Calu3 (cell line): ENCODE results near the gene DYNC2LI1. TPM values are rescaled to one million over a fixed set of nuclear protein-coding genes. Genes with fewer than 3 reads are reported as not detected.

Experiments
- BruUV-seq: library from RNA; stranded (reverse); fragments of 400-500 nt; replicated peaks from 2 replicates; lab custom pipeline; 2021; lab: Mats Ljungman, UMichigan
- CTCF ChIA-PET: fragments of 300-600 bp; sonication (Branson Sonifier 250); formaldehyde crosslinking; loops from one replicate; lab custom pipeline; 2022; ENCODE audit warnings: antibody characterized with exemption; lab: Charles Lee
- DNase-seq: peaks from one replicate; pipeline ENCODE4 v3.0.0; 2022
- H3K27ac Mint-ChIP-seq: one replicate; pipeline ENCODE4 v1.8.0; 2022; ENCODE audit warnings: mixed read lengths; ENCODE audit not compliant: unreplicated experiment
- H3K27me3 Mint-ChIP-seq: one replicate; pipeline ENCODE4 v1.8.0; 2022; ENCODE audit warnings: mixed read lengths; ENCODE audit not compliant: unreplicated experiment
- H3K36me3 Mint-ChIP-seq: one replicate; pipeline ENCODE4 v1.8.0; 2022; ENCODE audit warnings: mild to moderate bottlenecking, moderate library complexity, mixed read lengths; ENCODE audit not compliant: insufficient read depth, unreplicated experiment
- H3K4me1 Mint-ChIP-seq: one replicate; pipeline ENCODE4 v1.8.0; 2022; ENCODE audit warnings: mild to moderate bottlenecking, low read depth, mixed read lengths; ENCODE audit not compliant: unreplicated experiment
- H3K4me3 Mint-ChIP-seq: one replicate; pipeline ENCODE4 v1.8.0; 2022; ENCODE audit warnings: mild to moderate bottlenecking, low read depth, moderate library complexity, mixed read lengths; ENCODE audit not compliant: unreplicated experiment
- H3K9me3 Mint-ChIP-seq: one replicate; pipeline ENCODE4 v1.8.0; 2022; ENCODE audit warnings: low read depth, mixed read lengths; ENCODE audit not compliant: unreplicated experiment
- intact Hi-C: fragments of 100-400 bp; cut with micrococcal nuclease; formaldehyde crosslinking; loops from one replicate; pipeline ENCODE4 v1.10.0; 2022; ENCODE audit not compliant: unreplicated experiment
- total RNA-seq: library from RNA; stranded (reverse); gene quantifications from 2 replicates; pipeline ENCODE4 v1.2.3, GENCODE V29; 2022
- TF ChIP-seq, protein P1 (sequence below): fragments of 200-600 bp; IDR thresholded peaks from one replicate; pipeline ENCODE4 v1.8.0; 2022; ENCODE audit warnings: antibody characterized with exemption; ENCODE audit not compliant: unreplicated experiment

The DYNC2LI1 gene
- total RNA-seq, 1 experiment from 2014 or later: 20.0 TPM

DNA sequence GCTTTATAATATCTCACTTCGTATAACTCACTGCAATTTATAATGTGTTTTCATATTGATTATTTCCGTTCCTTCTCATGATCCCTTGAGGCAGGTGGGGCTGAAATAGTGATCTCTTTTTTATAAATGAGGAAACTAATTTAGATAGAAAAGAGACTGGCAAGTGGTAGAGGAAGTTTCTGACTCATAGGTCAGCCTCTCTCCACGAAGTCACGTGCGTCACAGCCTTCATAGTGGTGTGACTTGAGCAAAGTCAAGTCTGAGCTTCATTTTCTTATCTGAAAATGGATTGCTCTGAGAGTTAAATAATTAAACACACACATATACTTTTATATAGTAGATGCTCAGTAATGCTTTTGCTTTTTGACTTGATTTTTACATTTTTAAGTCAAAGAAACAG lies 44.9 kb downstream of the DYNC2LI1 start:
- peak overlapping the region; percentile 8 for H3K27ac Mint-ChIP-seq
- TF ChIP-seq, protein P1, sequence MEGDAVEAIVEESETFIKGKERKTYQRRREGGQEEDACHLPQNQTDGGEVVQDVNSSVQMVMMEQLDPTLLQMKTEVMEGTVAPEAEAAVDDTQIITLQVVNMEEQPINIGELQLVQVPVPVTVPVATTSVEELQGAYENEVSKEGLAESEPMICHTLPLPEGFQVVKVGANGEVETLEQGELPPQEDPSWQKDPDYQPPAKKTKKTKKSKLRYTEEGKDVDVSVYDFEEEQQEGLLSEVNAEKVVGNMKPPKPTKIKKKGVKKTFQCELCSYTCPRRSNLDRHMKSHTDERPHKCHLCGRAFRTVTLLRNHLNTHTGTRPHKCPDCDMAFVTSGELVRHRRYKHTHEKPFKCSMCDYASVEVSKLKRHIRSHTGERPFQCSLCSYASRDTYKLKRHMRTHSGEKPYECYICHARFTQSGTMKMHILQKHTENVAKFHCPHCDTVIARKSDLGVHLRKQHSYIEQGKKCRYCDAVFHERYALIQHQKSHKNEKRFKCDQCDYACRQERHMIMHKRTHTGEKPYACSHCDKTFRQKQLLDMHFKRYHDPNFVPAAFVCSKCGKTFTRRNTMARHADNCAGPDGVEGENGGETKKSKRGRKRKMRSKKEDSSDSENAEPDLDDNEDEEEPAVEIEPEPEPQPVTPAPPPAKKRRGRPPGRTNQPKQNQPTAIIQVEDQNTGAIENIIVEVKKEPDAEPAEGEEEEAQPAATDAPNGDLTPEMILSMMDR: no peak
- peaks cover 6% of the 10 kb centered on the region for H3K9me3 Mint-ChIP-seq
- peak; percentile 76 for DNase-seq
- H3K4me3 Mint-ChIP-seq: peak overlapping the region; percentile 44
- BruUV-seq: no TSS peak
- intact Hi-C loops: no loop called here
- H3K36me3 Mint-ChIP-seq: peaks cover 9% of the 10 kb centered on the region
- H3K27me3 Mint-ChIP-seq: no peaks in the 10 kb centered on the region
- peaks cover 47% of the 10 kb centered on the region for H3K4me1 Mint-ChIP-seq
- CTCF ChIA-PET: interaction anchor here (0.5 kb wide), 1 partner anchor 182 kb away, joined by 5 read pairs; no protein-coding TSS in a partner anchor

DNA sequence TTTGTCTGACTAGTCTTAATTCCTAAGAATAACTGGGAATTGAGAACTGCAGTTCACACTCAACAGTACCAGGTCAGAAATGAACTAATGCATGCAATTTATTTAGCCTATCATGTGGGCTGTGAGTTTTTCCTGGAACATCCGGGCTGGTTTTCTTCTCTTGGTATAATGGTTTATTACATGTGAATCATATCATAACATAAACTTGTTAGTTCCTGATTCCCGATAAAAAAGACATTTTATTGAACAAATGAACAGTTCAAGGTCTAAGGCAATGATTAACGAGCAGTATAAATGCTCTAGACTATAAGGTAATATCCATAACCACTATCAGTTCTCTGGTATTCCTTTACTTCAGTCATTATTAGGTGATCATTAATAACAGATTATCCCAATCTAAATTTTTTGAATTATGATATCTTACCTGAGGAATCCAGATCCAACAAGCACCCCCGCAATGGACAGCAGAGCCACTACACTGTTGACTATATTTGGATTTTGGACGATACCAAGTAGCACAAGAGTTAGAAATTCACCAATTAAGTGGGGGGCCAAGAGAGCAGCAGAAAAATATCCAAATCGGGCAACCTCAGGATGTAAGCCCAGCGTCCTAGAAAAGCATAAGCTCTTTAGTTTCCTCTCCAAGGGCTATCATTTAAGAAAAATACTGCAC lies 45.8 kb downstream of the DYNC2LI1 start:
- TF ChIP-seq, protein P1: no peak
- Mint-ChIP-seq H3K27me3 (no peaks in the 10 kb centered on the region), H3K4me3 (no peak overlapping the region), H3K9me3 (peaks cover 6% of the 10 kb centered on the region), H3K36me3 (peaks cover 9% of the 10 kb centered on the region), H3K27ac (peak overlapping the region; percentile 8), H3K4me1 (peaks cover 47% of the 10 kb centered on the region)
- CTCF ChIA-PET: interaction anchor here (0.5 kb wide), 1 partner anchor 183 kb away, joined by 5 read pairs; no protein-coding TSS in a partner anchor
- no TSS peak for BruUV-seq
- peak; percentile 29 for DNase-seq
- intact Hi-C loops: no loop called here

DNA sequence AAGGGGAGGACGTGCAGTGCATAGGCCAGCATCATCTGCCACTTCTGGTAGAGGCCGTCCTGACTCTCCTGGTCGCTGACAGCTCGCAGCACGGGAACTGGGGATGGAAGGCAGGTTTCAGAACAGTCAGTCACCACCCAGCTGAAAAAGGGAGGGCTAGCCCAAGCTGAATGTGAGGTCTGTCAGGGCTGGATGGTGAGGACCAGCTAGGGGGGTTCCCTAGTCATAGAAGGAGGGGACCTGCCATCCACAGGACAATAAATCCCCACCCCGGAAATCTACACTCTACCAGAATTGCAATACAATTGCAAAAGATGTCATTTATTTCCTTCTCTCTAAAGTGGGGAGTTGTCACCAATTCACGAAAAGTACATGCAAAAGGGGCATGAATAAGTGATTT lies 49.0 kb downstream of the DYNC2LI1 start:
- CTCF ChIA-PET: interaction anchor here (0.6 kb wide), 1 partner anchor 1128 kb away, joined by 4 read pairs; no protein-coding TSS in a partner anchor
- Mint-ChIP-seq H3K4me1 (peaks cover 32% of the 10 kb centered on the region), H3K27ac (no peak overlapping the region), H3K36me3 (peaks cover 5% of the 10 kb centered on the region), H3K4me3 (no peak overlapping the region), H3K27me3 (no peaks in the 10 kb centered on the region), H3K9me3 (peaks cover 3% of the 10 kb centered on the region)
- DNase-seq: no peak
- no TSS peak for BruUV-seq
- TF ChIP-seq, protein P1: no peak
- intact Hi-C loops: no loop called here

DNA sequence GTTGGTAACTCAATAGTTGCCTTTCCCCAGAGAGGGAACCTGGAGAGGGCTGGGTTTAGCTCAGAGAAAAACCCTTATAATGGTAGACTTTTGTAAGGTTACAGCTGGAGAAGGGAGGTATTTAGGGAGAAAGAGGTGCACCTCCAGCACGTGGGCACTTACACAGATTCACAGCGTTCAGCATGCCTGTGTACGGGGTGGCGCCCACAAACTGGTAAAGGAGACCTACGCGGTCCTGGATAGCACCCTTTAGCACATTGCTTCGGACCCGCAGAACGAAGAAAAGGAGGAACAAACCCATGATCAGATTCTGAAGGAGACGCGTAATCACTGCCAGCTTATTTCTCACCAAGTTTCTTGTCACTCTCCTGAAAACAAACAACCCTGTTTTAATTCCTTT lies 49.9 kb downstream of the DYNC2LI1 start:
- BruUV-seq: no TSS peak
- H3K36me3 Mint-ChIP-seq: peaks cover 2% of the 10 kb centered on the region
- no peak overlapping the region for H3K4me3 Mint-ChIP-seq
- peaks cover 3% of the 10 kb centered on the region for H3K9me3 Mint-ChIP-seq
- CTCF ChIA-PET: no interaction called here
- TF ChIP-seq, protein P1: no peak
- peaks cover 32% of the 10 kb centered on the region for H3K4me1 Mint-ChIP-seq
- no peaks in the 10 kb centered on the region for H3K27me3 Mint-ChIP-seq
- H3K27ac Mint-ChIP-seq: no peak overlapping the region
- intact Hi-C loops: no loop called here
- DNase-seq: no peak
